GM21381 (cell line): Measurements from ENCODE around the gene TNFRSF4.
"Not testable (repeated sequence)": the region's sequence is repeated elsewhere in the genome, so short reads cannot be mapped to it uniquely, and the experiment has no call there.

Source experiments
- ATAC-seq: cut with Tn5 transposase; IDR thresholded peaks from one replicate; pipeline ENCODE4 v1.9.1; 2021; ENCODE audit warnings: mild to moderate bottlenecking, moderate library complexity; ENCODE audit not compliant: unreplicated experiment

The TNFRSF4 gene

GRCh38 chr1:1213345-1214265 is at the start of gene TNFRSF4:
Gene TNFRSF4 (minus strand): TSS chr1:1214153. CDS start chr1:1214127, 26 bp downstream.
- no peak for ATAC-seq

- ATAC-seq, result no peak
Observed at GRCh38 chr1:1262758-1263157, 48.8 kb upstream of the TNFRSF4 start.

DNA sequence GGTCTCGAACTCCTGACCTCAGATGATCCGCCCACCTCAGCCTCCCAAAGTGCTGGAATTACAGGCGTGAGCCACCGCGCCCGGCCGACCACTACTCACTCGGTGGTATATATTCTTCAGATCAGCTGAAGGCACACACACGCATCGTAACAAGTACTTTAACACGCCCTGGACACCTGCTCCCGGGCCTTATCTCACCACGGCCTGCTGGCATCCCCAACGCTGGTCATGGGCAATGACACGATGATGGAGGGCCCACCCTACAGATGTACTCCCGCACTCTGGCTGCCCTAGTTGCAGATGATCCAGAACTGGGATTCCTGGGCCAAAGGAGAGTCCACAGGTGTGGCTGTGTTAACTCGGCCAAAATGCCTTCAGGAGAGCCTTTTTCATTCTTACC is 48.1 kb upstream of the TNFRSF4 start:
- ATAC-seq, result no peak

DNA sequence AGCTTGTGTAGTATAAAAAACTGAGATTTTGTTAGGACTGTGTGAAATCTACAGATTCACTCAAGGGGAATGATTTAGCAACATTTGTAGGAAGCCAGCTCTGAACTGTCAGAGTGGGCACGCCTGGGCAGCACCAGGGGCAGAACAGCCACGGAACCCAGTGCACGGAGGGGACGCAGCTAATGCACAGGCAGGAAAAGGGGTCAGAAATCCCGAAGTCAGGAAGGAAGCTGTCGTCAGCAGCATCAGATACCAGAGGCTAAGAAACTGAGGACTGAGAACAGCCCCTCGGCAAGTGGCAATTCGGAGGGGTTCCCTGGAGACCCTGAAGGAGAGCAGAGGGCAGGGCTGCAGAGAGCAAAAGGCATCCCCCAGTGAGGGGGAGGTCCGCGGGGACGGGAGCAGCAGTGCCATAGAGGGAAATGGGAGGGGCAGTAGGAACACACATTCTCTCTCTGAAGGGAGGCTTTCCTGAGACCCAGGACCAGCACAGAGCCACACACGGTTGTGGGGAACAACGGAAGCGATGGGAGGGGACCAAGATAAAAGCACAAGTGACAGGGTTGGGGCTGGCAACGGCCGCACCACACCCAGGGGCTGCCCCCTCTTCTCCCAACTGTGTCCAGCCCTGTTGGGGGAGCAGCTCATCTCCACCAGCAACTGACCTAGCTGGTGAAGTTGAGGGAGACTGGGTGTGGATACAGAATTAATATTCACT is 47.0 kb upstream of the TNFRSF4 start:
- no peak for ATAC-seq

GRCh38 chr1:1259951-1260600 is 46.1 kb upstream of the TNFRSF4 start:
- no peak for ATAC-seq

- no peak for ATAC-seq
Observed at GRCh38 chr1:1259540-1259939, 45.6 kb upstream of the TNFRSF4 start.

GRCh38 chr1:1259119-1259488 is 45.2 kb upstream of the TNFRSF4 start:
- ATAC-seq, result no peak

GRCh38 chr1:1256956-1257871 is 43.3 kb upstream of the TNFRSF4 start:
- ATAC-seq, result no peak

- ATAC-seq, result no peak
Observed at GRCh38 chr1:1255611-1256010, 41.7 kb upstream of the TNFRSF4 start.

- no peak for ATAC-seq
Observed at GRCh38 chr1:1255078-1255477, 41.1 kb upstream of the TNFRSF4 start.

- ATAC-seq, result no peak
Observed at GRCh38 chr1:1254667-1254998, 40.7 kb upstream of the TNFRSF4 start.

DNA sequence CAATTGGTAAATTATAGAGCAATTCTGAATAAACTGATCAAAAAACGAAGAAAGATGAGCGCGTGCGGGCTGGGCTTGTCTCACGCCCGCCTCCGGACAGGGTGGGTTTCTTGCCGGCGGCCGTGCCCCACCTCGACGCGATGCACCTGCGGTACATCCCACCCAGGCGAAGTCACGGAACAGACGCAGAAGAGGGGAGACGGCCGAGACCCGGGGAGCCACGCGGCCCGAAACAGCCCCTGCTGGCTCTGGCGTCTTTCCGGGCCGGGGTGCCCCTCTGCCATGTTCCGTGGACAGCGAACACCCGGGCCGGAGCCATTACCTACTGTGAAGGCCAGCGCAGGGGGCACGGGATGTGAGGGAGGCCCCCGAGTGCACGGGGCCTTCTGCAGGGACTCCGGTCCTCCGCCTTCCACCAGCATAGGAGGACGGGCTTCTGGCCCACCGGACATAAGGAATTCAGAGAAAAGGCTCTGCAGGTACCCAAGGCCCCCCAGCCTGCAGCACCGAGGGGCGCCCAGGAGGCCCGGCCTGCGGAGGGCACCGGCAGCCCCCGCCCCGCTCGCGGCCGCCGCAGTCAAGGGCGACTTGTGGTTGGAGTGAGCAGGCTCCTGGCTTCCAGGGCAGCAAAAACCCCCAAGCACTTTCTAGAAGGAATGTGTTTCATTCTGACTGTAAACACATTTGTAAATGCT is 40.2 kb upstream of the TNFRSF4 start:
- no peak for ATAC-seq

- ATAC-seq, result no peak
Observed at GRCh38 chr1:1253314-1253713, 39.4 kb upstream of the TNFRSF4 start.

DNA sequence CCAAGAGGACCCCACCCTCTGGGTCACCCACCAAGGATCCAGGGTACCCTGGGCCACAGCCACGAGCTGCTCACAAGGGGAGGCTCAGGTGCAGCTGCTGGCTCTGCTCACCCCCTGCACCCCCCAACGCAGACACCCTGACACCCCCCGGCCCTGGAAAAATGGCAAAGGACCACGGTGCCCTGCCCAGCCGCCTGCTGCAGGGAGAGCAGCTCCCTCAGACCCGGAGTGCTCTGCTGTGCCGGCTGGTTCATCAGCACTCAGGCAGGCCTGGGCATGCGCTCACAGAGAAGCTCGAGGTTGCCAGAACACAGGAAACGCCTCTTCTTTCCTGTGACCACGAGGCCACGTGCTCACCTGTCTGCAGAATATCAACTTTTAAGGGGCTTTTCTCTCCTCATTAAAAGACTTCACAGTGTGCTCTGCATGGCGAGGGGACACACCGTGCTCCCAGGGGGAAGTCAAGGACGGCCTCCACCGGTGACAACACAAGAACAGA is 36.9 kb upstream of the TNFRSF4 start:
- no peak for ATAC-seq

DNA sequence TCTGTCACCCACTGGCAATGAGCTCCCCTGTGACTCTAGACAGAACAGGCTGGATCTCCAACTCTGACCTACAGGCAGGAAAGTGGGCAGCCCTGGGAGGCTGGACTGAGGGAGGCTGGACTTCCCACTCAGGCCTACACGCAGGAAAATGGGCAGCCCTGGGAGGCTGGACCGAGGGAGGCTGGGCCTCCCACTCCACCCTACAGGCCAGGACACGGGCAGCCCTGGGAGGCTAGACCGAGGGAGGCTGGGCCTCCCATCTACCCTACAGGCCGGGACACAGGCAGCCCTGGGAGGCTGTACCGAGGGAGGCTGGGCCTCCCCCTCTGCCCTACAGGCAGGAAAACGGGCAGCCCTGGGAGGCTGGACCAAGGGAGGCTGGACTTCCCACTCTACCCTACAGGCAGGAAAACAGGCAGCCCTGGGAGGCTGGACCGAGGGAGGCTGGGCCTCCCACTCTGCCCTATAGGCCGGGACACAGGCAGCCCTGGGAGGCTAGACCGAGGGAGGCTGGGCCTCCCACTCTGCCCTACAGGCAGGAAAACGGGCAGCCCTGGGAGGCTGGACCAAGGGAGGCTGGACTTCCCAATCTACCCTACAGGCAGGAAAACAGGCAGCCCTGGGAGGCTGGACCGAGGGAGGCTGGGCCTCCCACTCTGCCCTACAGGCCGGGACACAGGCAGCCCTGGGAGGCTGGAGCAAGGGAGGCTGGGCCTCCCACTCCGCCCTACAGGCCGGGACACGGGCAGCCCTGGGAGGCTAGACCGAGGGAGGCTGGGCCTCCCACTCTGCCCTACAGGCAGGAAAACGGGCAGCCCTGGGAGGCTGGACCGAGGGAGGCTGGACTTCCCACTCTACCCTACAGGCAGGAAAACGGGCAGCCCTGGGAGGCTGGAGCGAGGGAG is 34.3 kb upstream of the TNFRSF4 start:
- not testable (repeated sequence) for ATAC-seq

- ATAC-seq, result no peak
Observed at GRCh38 chr1:1247341-1247913, 33.5 kb upstream of the TNFRSF4 start.

DNA sequence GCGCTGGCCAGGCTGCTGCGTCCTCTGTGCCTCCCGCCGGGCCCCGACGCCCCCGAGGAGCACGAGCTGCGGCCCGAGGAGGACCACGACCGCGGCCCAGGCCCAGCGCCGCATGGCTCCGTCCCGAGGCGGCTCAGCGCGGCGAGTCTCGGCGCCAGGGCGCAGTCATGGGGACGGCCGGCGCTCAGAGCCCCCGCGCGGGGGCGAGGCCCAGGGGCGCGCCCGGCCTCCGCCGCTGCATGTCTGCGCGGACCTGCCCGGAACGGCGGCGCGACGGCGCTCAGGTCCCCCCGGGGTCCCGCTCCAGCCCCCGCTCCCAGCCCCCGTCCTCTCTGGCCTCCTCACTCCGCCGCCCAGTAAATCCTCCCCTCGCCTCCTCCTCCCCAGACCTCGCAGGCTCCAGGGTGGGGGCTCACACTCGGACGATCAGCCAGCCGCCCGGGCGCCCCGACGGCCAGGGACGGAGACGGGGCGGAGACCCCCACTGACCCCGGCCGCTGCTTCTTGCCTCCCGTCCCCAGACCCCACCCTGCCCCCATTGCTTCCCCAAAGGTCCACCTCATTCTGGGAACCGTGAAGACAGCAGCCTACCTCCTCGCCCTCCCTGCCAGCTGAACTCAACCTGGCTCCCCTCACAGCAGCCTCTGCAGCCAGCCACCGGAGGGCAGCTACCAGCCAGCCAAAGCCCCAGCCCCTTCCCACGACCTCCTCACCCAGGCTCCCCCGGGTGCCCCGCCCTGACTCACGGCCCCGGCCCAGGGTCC is 32.8 kb upstream of the TNFRSF4 start, which contains the start of gene C1QTNF12:
Gene C1QTNF12 (minus strand): TSS at position 146 of the 764 bp plus-strand sequence. CDS start 32 bp downstream, at position 114.
- ATAC-seq, result no peak
